Measurements from ENCODE around the gene GPAM. TPM values are rescaled to one million over a fixed set of nuclear protein-coding genes. Genes with fewer than 3 reads are reported as not detected.

The GPAM gene
- total and polyA plus RNA-seq, 7 experiments from 2014 or later: 2.6 to 11.3 (median 4.3) TPM

GRCh38 chr10:112131996-112132395 is 51.6 kb downstream of the GPAM start:
- intact Hi-C loops (cut with micrococcal nuclease): no loop called here
- no peak overlapping the region for H3K27ac ChIP-seq (ENCODE audit: low read depth, low read length)
- POLR2A ChIA-PET: no interaction called here

GRCh38 chr10:112131346-112131745 is 52.2 kb downstream of the GPAM start:
- H3K36me3 ChIP-seq (ENCODE audit: control insufficient read depth in 2 of 3, insufficient read depth in 3 of 3, low read length in 3 of 3): no peaks in the 10 kb centered on the region
- no peaks in the 10 kb centered on the region for H3K27me3 Mint-ChIP-seq
- no peaks in the 10 kb centered on the region for H3K4me1 ChIP-seq (ENCODE audit: control insufficient read depth in 2 of 2, insufficient read depth in 2 of 2, low read length in 2 of 2)
- H3K4me3 Mint-ChIP-seq: no peak overlapping the region
- H3K9me3 Mint-ChIP-seq: peaks cover 0 to 2% (median 0%) of the 10 kb centered on the region in 11 donors
- ChIA-PET POLR2A (no interaction called here), CTCF (no interaction called here)
- intact Hi-C loops (cut with micrococcal nuclease): no loop called here
- H3K4me3 ChIP-seq (ENCODE audit: low read length): no peak overlapping the region
- DNase-seq (no peak), ATAC-seq (no peak)
- H3K27ac ChIP-seq (ENCODE audit: low read depth, low read length): no peak overlapping the region
- H3K27me3 ChIP-seq (ENCODE audit: control insufficient read depth in 2 of 2, insufficient read depth in 2 of 2, low read length in 2 of 2): no peaks in the 10 kb centered on the region
- no peaks in the 10 kb centered on the region for H3K36me3 Mint-ChIP-seq
- no peak overlapping the region for H3K27ac Mint-ChIP-seq
- no peaks in the 10 kb centered on the region for H3K4me1 Mint-ChIP-seq
- no peaks in the 10 kb centered on the region for H3K9me3 ChIP-seq (ENCODE audit: control insufficient read depth in 2 of 3, low read length in 3 of 3)

More at GRCh38 chr10:112131996-112132395, 51.6 kb downstream of the GPAM start:
- no peaks in the 10 kb centered on the region for H3K4me1 Mint-ChIP-seq
- no peak overlapping the region for H3K27ac Mint-ChIP-seq
- H3K4me1 ChIP-seq (ENCODE audit: control insufficient read depth in 2 of 2, insufficient read depth in 2 of 2, low read length in 2 of 2): no peaks in the 10 kb centered on the region
- H3K27me3 Mint-ChIP-seq: no peaks in the 10 kb centered on the region
- DNase-seq (no peak), ATAC-seq (no peak)
- no peak overlapping the region for H3K4me3 Mint-ChIP-seq
- no peaks in the 10 kb centered on the region for H3K9me3 ChIP-seq (ENCODE audit: control insufficient read depth in 2 of 3, low read length in 3 of 3)
- H3K27me3 ChIP-seq (ENCODE audit: control insufficient read depth in 2 of 2, insufficient read depth in 2 of 2, low read length in 2 of 2): no peaks in the 10 kb centered on the region
- no peaks in the 10 kb centered on the region for H3K36me3 Mint-ChIP-seq
- CTCF ChIA-PET: no interaction called here
- H3K36me3 ChIP-seq (ENCODE audit: control insufficient read depth in 2 of 3, insufficient read depth in 3 of 3, low read length in 3 of 3): no peaks in the 10 kb centered on the region
- H3K4me3 ChIP-seq (ENCODE audit: low read length): no peak overlapping the region
- H3K9me3 Mint-ChIP-seq: peaks cover 0 to 2% (median 0%) of the 10 kb centered on the region in 11 donors

GRCh38 chr10:112126901-112127300 is 56.7 kb downstream of the GPAM start:
- Histone ChIP-seq H3K27me3 (ENCODE audit: control insufficient read depth in 2 of 2, insufficient read depth in 2 of 2, low read length in 2 of 2) (no peaks in the 10 kb centered on the region), H3K36me3 (ENCODE audit: control insufficient read depth in 2 of 3, insufficient read depth in 3 of 3, low read length in 3 of 3) (no peaks in the 10 kb centered on the region), H3K4me3 (ENCODE audit: low read length) (no peak overlapping the region), H3K4me1 (ENCODE audit: control insufficient read depth in 2 of 2, insufficient read depth in 2 of 2, low read length in 2 of 2) (no peaks in the 10 kb centered on the region), H3K27ac (ENCODE audit: low read depth, low read length) (no peak overlapping the region), H3K9me3 (ENCODE audit: control insufficient read depth in 2 of 3, low read length in 3 of 3) (no peaks in the 10 kb centered on the region)
- Mint-ChIP-seq H3K27me3 (no peaks in the 10 kb centered on the region), H3K27ac (no peak overlapping the region), H3K4me3 (no peak overlapping the region), H3K36me3 (no peaks in the 10 kb centered on the region), H3K4me1 (no peaks in the 10 kb centered on the region), H3K9me3 (no peaks in the 10 kb centered on the region)
- intact Hi-C loops (cut with micrococcal nuclease): no loop called here
- POLR2A ChIA-PET: no interaction called here
- CTCF ChIA-PET: interaction anchor here (1.4 kb wide), 1 partner anchor 10 kb away, joined by 8 read pairs; no protein-coding TSS in a partner anchor
- DNase-seq (no peak), ATAC-seq (no peak)

- no peaks in the 10 kb centered on the region for H3K4me1 ChIP-seq (ENCODE audit: control insufficient read depth in 2 of 2, insufficient read depth in 2 of 2, low read length in 2 of 2)
- H3K27ac ChIP-seq (ENCODE audit: low read depth, low read length): no peak overlapping the region
- intact Hi-C loops (cut with micrococcal nuclease): no loop called here
- ChIA-PET CTCF (interaction anchor here (0.8 kb wide), 1 partner anchor 10 kb away, joined by 4 read pairs; no protein-coding TSS in a partner anchor), POLR2A (no interaction called here)
- H3K27ac Mint-ChIP-seq: no peak overlapping the region
- no peak overlapping the region for H3K4me3 Mint-ChIP-seq
- no peaks in the 10 kb centered on the region for H3K9me3 ChIP-seq (ENCODE audit: control insufficient read depth in 2 of 3, low read length in 3 of 3)
- no peaks in the 10 kb centered on the region for H3K27me3 Mint-ChIP-seq
- DNase-seq: no peak
- H3K4me3 ChIP-seq (ENCODE audit: low read length): no peak overlapping the region
- H3K9me3 Mint-ChIP-seq: no peaks in the 10 kb centered on the region
- no peaks in the 10 kb centered on the region for H3K36me3 ChIP-seq (ENCODE audit: control insufficient read depth in 2 of 3, insufficient read depth in 3 of 3, low read length in 3 of 3)
- no peaks in the 10 kb centered on the region for H3K27me3 ChIP-seq (ENCODE audit: control insufficient read depth in 2 of 2, insufficient read depth in 2 of 2, low read length in 2 of 2)
- no peaks in the 10 kb centered on the region for H3K4me1 Mint-ChIP-seq
- ATAC-seq: no peak
- H3K36me3 Mint-ChIP-seq: no peaks in the 10 kb centered on the region
These were observed 57.4 kb downstream of the GPAM start for GRCh38 chr10:112126172-112126571.

GRCh38 chr10:112124866-112125265 is 58.7 kb downstream of the GPAM start:
- no peak overlapping the region for H3K27ac Mint-ChIP-seq
- ChIA-PET POLR2A (no interaction called here), CTCF (no interaction called here)
- peaks cover 0 to 4% (median 0%) of the 10 kb centered on the region in 5 donors for H3K27me3 Mint-ChIP-seq
- no peak overlapping the region for H3K4me3 Mint-ChIP-seq
- H3K9me3 Mint-ChIP-seq: no peaks in the 10 kb centered on the region
- H3K4me1 Mint-ChIP-seq: no peaks in the 10 kb centered on the region
- intact Hi-C loops (cut with micrococcal nuclease): no loop called here
- Histone ChIP-seq H3K27me3 (ENCODE audit: control insufficient read depth in 2 of 2, insufficient read depth in 2 of 2, low read length in 2 of 2) (no peaks in the 10 kb centered on the region), H3K4me3 (ENCODE audit: low read length) (no peak overlapping the region), H3K27ac (ENCODE audit: low read depth, low read length) (no peak overlapping the region), H3K36me3 (ENCODE audit: control insufficient read depth in 2 of 3, insufficient read depth in 3 of 3, low read length in 3 of 3) (no peaks in the 10 kb centered on the region), H3K4me1 (ENCODE audit: control insufficient read depth in 2 of 2, insufficient read depth in 2 of 2, low read length in 2 of 2) (no peaks in the 10 kb centered on the region), H3K9me3 (ENCODE audit: control insufficient read depth in 2 of 3, low read length in 3 of 3) (no peaks in the 10 kb centered on the region)
- no peak for ATAC-seq
- no peaks in the 10 kb centered on the region for H3K36me3 Mint-ChIP-seq
- DNase-seq: no peak

GRCh38 chr10:112122827-112123226 is 60.7 kb downstream of the GPAM start:
- H3K4me1 Mint-ChIP-seq: no peaks in the 10 kb centered on the region
- H3K27ac Mint-ChIP-seq: no peak overlapping the region
- intact Hi-C loops (cut with micrococcal nuclease): no loop called here
- H3K9me3 Mint-ChIP-seq: no peaks in the 10 kb centered on the region
- H3K9me3 ChIP-seq (ENCODE audit: control insufficient read depth in 2 of 3, low read length in 3 of 3): no peaks in the 10 kb centered on the region
- H3K4me3 ChIP-seq (ENCODE audit: low read length): no peak overlapping the region
- no peaks in the 10 kb centered on the region for H3K36me3 ChIP-seq (ENCODE audit: control insufficient read depth in 2 of 3, insufficient read depth in 3 of 3, low read length in 3 of 3)
- H3K27ac ChIP-seq (ENCODE audit: low read depth, low read length): no peak overlapping the region
- CTCF ChIA-PET: interaction anchor here (0.7 kb wide), 1 partner anchor 100 kb away, joined by 5 read pairs; no protein-coding TSS in a partner anchor
- no peaks in the 10 kb centered on the region for H3K4me1 ChIP-seq (ENCODE audit: control insufficient read depth in 2 of 2, insufficient read depth in 2 of 2, low read length in 2 of 2)
- H3K27me3 ChIP-seq (ENCODE audit: control insufficient read depth in 2 of 2, insufficient read depth in 2 of 2, low read length in 2 of 2): no peaks in the 10 kb centered on the region
- no peaks in the 10 kb centered on the region for H3K36me3 Mint-ChIP-seq
- DNase-seq (no peak), ATAC-seq (no peak)
- H3K4me3 Mint-ChIP-seq: no peak overlapping the region
- H3K27me3 Mint-ChIP-seq: peaks cover 0 to 5% (median 0%) of the 10 kb centered on the region in 5 donors
- POLR2A ChIA-PET: no interaction called here

- H3K9me3 ChIP-seq (ENCODE audit: control insufficient read depth in 2 of 3, low read length in 3 of 3): no peaks in the 10 kb centered on the region
- peaks cover 0 to 5% (median 0%) of the 10 kb centered on the region in 5 donors for H3K27me3 Mint-ChIP-seq
- ATAC-seq: no peak
- no peaks in the 10 kb centered on the region for H3K9me3 Mint-ChIP-seq
- H3K4me1 ChIP-seq (ENCODE audit: control insufficient read depth in 2 of 2, insufficient read depth in 2 of 2, low read length in 2 of 2): no peaks in the 10 kb centered on the region
- intact Hi-C loops (cut with micrococcal nuclease): no loop called here
- H3K27ac ChIP-seq (ENCODE audit: low read depth, low read length): no peak overlapping the region
- H3K27me3 ChIP-seq (ENCODE audit: control insufficient read depth in 2 of 2, insufficient read depth in 2 of 2, low read length in 2 of 2): no peaks in the 10 kb centered on the region
- ChIA-PET CTCF (no interaction called here), POLR2A (no interaction called here)
- no peaks in the 10 kb centered on the region for H3K36me3 ChIP-seq (ENCODE audit: control insufficient read depth in 2 of 3, insufficient read depth in 3 of 3, low read length in 3 of 3)
- no peak overlapping the region for H3K27ac Mint-ChIP-seq
- H3K4me3 Mint-ChIP-seq: no peak overlapping the region
- no peak overlapping the region for H3K4me3 ChIP-seq (ENCODE audit: low read length)
- no peaks in the 10 kb centered on the region for H3K36me3 Mint-ChIP-seq
- H3K4me1 Mint-ChIP-seq: peaks cover 0 to 2% (median 0%) of the 10 kb centered on the region in 7 donors
- no peak for DNase-seq
These were observed 63.1 kb downstream of the GPAM start for GRCh38 chr10:112120491-112120890.

Measured in naive thymus-derived CD4-positive, alpha-beta T cell (primary cell).